ENCODE measurements around the gene CPTP.

GRCh38 chr1:1306661-1307260 lies 17.8 kb upstream of the CPTP start:
- TF ChIP-seq CTCF (IDR thresholded peaks at IDR 0.05; ENCODE audit: low read length): no peak
- no peak for TF ChIP-seq EZH2phosphoT487 (IDR thresholded peaks at IDR 0.05; ENCODE audit: low read length)

Data from MM.1S (cell line).